Erythroblast (primary cell): ENCODE data around the gene SLC66A2.

Experiments
- GATA1 ChIP-seq: IDR thresholded peaks from 2 replicates; pipeline ENCODE4 v1.6.1; 2011; ENCODE audit warnings: low read depth, mild to moderate bottlenecking, control low read depth, low read length, moderate library complexity
- POLR2A ChIP-seq: IDR thresholded peaks from 2 replicates; pipeline ENCODE4 v1.6.1; 2011; ENCODE audit warnings: mild to moderate bottlenecking, low read length

DNA sequence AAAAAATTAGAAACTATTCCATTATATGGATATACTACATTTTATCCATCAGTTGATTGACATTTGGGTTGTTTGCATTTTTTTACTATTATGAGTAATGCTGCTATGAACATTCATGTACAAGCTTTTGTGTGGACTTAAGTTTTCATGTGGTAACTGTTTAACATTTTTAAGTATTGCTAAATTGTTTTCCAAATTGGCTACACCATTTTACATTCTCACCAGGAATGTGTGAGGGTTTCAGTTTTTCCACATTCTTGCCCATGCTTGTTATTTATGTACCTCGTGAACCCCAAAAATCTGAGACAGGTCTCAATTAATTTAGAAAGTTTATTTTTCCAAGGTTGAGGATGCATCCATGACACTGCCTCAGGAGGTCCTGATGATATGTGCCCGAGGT is 40.0 kb upstream of the SLC66A2 start:
- TF ChIP-seq POLR2A (no peak), GATA1 (no peak)
